Mesodermal cell (in vitro differentiated cells): ENCODE results near the gene SDCCAG8.
A peak's percentile ranks its signal among the peaks of the same experiment; 100 is the strongest.

Experiments
- H3K27ac ChIP-seq: 2 replicates; pipeline ENCODE4 v1.7.0; 2013; ENCODE audit warnings: mild to moderate bottlenecking, low read depth, low read length, moderate library complexity; ENCODE audit not compliant: severe bottlenecking
- H3K36me3 ChIP-seq: 2 replicates; pipeline ENCODE4 v1.7.1; 2013; ENCODE audit warnings: mild to moderate bottlenecking, low read length, moderate library complexity; ENCODE audit not compliant: control insufficient read depth, insufficient read depth
- H3K4me1 ChIP-seq: one replicate; pipeline ENCODE4 v1.7.1; 2013; ENCODE audit warnings: mild to moderate bottlenecking, low read length; ENCODE audit not compliant: insufficient read depth, control insufficient read depth, poor library complexity, severe bottlenecking
- H3K4me3 ChIP-seq: 2 replicates; pipeline ENCODE4 v1.7.0; 2013; ENCODE audit warnings: low read length, control low read depth, mild to moderate bottlenecking; ENCODE audit not compliant: insufficient read depth, poor library complexity, severe bottlenecking; ENCODE audit errors: extremely low read depth
- H3K9me3 ChIP-seq: 2 replicates; pipeline ENCODE4 v1.7.1; 2013; ENCODE audit warnings: mild to moderate bottlenecking, low read length, moderate library complexity; ENCODE audit not compliant: control insufficient read depth
- WGBS, 2 experiments: methylation state at CpG; one replicate each; pipeline ENCODE4 v1.1.5; 2013; ENCODE audit warnings: missing lambda C conversion rate in 2 of 2; ENCODE audit not compliant: insufficient coverage in 2 of 2; 5-methylcytosine and 5-hydroxymethylcytosine counted together

The SDCCAG8 gene

DNA sequence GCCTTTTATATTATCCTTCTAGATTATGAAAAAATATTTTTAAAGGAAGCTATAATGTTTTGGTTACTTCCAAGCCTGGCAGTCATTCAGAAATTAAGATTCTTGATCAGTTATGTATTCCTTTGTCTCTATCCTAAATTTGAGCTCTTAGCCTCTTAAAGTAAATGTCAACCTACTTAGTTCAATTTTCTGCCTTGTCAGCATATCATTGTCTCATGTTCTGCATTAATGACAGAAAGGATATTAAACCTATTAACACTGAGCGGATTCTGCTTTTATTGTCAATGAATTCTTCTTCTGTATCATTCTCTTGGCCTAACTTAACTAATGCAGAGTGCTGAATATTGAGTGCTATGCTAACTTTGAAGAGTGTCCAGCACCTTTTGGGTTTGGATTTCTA is 56.0 kb downstream of the SDCCAG8 start:
- H3K4me1 ChIP-seq: peaks cover 8% of the 10 kb centered on the region
- H3K27ac ChIP-seq: no peak overlapping the region
- H3K36me3 ChIP-seq: peaks cover 41% of the 10 kb centered on the region
- H3K4me3 ChIP-seq: no peak overlapping the region
- no peaks in the 10 kb centered on the region for H3K9me3 ChIP-seq
- no CpG with 5 or more reads among the region's 1 CpG for WGBS, 2 experiments

- H3K4me3 ChIP-seq: no peak overlapping the region
- no peak overlapping the region for H3K27ac ChIP-seq
- H3K4me1 ChIP-seq: peaks cover 3% of the 10 kb centered on the region
- H3K9me3 ChIP-seq: no peaks in the 10 kb centered on the region
- H3K36me3 ChIP-seq: peaks cover 46% of the 10 kb centered on the region
- 100% methylated on average over 2 to 3 of the region's 5 CpGs for WGBS, 2 experiments
Measured at GRCh38 chr1:243312952-243313634, 57.3 kb downstream of the SDCCAG8 start.

DNA sequence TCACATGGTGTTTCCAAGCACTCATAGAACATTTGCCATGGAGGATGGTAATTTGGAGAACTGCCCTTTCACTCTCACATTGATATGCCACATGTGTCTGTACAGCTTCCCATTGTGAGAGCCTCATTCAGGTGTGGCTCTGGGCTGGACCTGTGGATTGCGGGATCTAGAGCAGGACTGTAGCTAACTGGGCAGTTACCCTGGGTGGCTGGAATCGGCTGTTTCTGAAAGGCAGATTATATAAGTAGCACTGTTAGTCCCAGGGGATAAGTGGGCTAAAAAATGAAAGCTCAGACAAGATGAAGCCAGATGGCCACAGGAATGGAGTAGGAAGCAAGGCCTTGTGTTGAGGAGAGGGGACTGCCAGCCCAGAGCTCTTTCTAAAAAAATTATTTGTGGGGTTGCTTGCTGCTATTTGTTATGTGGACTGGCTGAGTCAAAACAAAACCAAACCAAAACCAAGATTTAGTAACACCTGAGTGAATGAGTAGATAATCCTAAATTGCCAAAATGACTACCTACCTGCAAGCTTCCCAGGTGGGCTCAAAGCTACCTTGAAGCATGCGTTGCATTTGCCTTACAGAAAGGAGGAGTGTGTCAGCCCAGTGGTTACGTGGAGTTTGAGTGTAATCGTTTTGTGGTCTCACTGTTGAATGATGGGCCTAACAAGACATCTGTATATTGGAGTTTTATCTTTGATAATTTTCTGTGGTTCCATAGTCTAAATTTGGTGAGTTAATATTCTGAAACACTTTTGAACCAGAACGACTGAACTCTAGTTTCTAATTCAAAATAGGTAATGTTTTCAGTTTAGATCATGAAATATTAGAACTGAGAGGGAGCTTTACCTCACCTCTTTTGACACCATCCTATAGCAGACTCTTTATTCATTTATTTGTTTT is 58.0 kb downstream of the SDCCAG8 start:
- no peaks in the 10 kb centered on the region for H3K9me3 ChIP-seq
- H3K27ac ChIP-seq: no peak overlapping the region
- 97% methylated on average over 4 of the region's 6 CpGs for WGBS, 2 experiments
- H3K4me3 ChIP-seq: no peak overlapping the region
- H3K4me1 ChIP-seq: peaks cover 3% of the 10 kb centered on the region
- peaks cover 46% of the 10 kb centered on the region for H3K36me3 ChIP-seq

GRCh38 chr1:243315455-243315854 is 59.6 kb downstream of the SDCCAG8 start:
- H3K4me3 ChIP-seq: no peak overlapping the region
- no peaks in the 10 kb centered on the region for H3K9me3 ChIP-seq
- 75% methylated on average over 1 of the region's 1 CpG; no CpG with 5 or more reads in 1 of the 2 experiments for WGBS, 2 experiments
- H3K4me1 ChIP-seq: peaks cover 3% of the 10 kb centered on the region
- no peak overlapping the region for H3K27ac ChIP-seq
- H3K36me3 ChIP-seq: peaks cover 39% of the 10 kb centered on the region

DNA sequence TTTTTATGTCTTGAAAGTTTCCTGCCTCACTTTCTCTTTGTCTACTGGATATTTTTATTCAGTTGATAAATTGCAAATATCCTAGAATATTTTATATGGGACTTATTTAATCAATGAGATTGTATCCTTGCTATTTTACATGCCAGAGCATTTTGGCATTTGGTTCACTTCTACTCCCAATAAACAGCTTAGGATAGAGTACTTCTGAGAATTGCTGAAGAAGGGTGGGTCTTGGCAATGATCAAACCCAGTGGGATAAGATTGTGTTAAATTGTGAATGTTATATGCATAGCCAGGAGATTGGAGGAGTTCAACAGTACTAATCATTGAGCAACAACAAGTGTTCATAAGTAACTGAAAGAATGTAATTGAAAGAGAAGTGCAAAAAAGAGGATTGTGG is 60.1 kb downstream of the SDCCAG8 start:
- no peaks in the 10 kb centered on the region for H3K9me3 ChIP-seq
- H3K36me3 ChIP-seq: peaks cover 39% of the 10 kb centered on the region
- no peak overlapping the region for H3K27ac ChIP-seq
- peaks cover 3% of the 10 kb centered on the region for H3K4me1 ChIP-seq
- no peak overlapping the region for H3K4me3 ChIP-seq

GRCh38 chr1:243316366-243316989 is 60.6 kb downstream of the SDCCAG8 start:
- H3K9me3 ChIP-seq: no peaks in the 10 kb centered on the region
- H3K4me1 ChIP-seq: peaks cover 3% of the 10 kb centered on the region
- WGBS, 2 experiments: 51 to 78% methylated on average over 3 to 6 of the region's 12 CpGs
- no peak overlapping the region for H3K4me3 ChIP-seq
- no peak overlapping the region for H3K27ac ChIP-seq
- H3K36me3 ChIP-seq: peaks cover 44% of the 10 kb centered on the region

DNA sequence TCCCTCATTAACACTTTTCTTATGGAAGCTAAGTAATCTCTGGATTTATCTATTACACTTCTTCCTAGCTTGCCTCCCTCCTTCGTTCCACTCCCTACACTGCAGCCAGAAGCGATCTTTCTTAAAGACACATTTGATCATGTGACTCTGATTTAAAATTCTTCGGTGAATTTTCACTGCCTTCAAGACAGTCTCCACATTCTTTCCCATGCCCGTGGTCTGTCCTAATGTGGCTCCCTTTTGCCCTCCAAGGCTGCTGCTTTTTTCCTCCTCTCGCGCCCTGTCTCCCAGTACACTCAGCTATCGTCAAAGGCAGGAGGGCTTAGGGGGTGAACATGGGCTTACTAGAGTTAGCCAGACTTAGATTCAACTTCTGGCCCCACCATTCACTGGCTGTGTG is 64.4 kb downstream of the SDCCAG8 start:
- Histone ChIP-seq H3K36me3 (peaks cover 44% of the 10 kb centered on the region), H3K4me3 (no peak overlapping the region), H3K27ac (peak overlapping the region; percentile 3), H3K4me1 (peaks cover 12% of the 10 kb centered on the region), H3K9me3 (no peaks in the 10 kb centered on the region)
- WGBS, 2 experiments: 87 to 94% methylated on average over 4 to 5 of the region's 7 CpGs

DNA sequence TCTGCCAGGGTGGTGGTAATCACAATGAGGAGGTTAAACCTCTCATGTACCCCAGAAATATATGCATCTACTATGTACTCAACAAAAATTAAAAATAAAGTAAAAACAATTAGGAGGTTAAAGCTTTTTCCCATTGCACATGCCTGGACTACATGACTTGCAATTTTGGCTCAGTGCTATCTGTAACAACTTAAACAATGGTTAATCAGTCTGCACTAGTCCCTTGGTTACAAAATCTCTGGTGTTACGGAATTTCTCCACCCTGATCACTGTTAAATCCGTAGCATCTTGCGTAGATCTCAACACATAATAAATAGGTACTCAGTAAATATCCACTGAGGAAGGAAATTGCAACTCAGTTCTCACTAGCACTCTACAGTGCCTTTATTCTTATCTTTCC is 66.5 kb downstream of the SDCCAG8 start:
- WGBS, 2 experiments: 100% methylated on average over 2 of the region's 3 CpGs
- peaks cover 9% of the 10 kb centered on the region for H3K4me1 ChIP-seq
- peaks cover 36% of the 10 kb centered on the region for H3K36me3 ChIP-seq
- H3K27ac ChIP-seq: no peak overlapping the region
- H3K4me3 ChIP-seq: no peak overlapping the region
- H3K9me3 ChIP-seq: no peaks in the 10 kb centered on the region

DNA sequence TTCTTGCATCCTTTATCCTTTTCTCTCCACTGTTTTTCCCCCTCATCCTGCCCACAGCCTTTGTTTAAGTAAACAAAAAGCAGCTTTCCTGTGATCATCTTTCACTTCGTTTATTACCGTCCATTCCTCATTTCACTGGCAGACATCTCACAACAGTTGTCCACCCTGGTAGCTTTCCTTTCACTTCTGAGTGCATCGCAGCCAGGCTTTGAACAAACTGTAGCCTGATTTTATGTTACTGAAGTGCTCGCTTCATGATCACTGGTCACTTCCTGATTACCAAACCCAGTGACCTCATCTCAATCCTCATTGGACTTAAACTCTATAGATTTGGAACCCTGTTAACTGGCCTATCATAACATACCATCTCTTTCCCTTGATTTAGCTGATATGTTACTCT is 67.7 kb downstream of the SDCCAG8 start:
- Histone ChIP-seq H3K4me3 (no peak overlapping the region), H3K4me1 (peaks cover 9% of the 10 kb centered on the region), H3K36me3 (peaks cover 30% of the 10 kb centered on the region), H3K9me3 (no peaks in the 10 kb centered on the region), H3K27ac (no peak overlapping the region)
- 89 to 98% methylated on average over 4 of the region's 4 CpGs for WGBS, 2 experiments

DNA sequence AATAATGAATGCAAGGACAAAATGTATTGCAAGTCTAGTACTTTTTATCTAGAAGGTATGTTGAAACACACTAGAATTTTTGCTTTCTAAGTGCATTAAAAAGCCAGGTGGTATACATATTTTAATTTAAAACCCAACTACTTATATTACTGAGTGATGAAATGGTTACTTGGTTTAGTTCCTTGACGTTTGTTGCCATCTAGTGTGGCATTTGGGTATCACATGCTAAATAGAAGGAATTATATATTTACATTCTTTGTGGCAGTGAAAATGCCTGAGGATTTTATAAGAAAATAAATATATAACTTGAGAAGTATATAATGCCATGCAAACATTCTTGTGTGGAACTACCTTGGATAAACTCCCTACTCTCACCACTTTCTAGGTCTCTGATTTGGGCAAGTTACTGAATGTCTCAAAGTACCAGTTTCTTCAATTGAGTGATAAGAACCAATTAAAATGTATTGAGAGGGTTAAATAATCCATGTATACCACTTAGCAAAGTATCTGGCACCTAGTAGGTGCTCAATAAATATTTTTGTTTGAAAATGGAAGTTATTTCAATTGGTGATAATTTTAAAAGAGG is 69.6 kb downstream of the SDCCAG8 start:
- no CpG with 5 or more reads among the region's 1 CpG for WGBS, 2 experiments
- H3K36me3 ChIP-seq: peaks cover 26% of the 10 kb centered on the region
- H3K27ac ChIP-seq: no peak overlapping the region
- H3K9me3 ChIP-seq: no peaks in the 10 kb centered on the region
- H3K4me1 ChIP-seq: peaks cover 9% of the 10 kb centered on the region
- no peak overlapping the region for H3K4me3 ChIP-seq
